Testis (tissue), 2 donors: ENCODE results near the gene TUSC1.

ENCODE experiments used
- POLR2A ChIP-seq: fragments of 450-650 bp; IDR thresholded peaks from one replicate; pipeline ENCODE4 v1.6.1; 2017; ENCODE audit warnings: antibody characterized with exemption, mild to moderate bottlenecking, moderate library complexity
- TF ChIP-seq, protein P1 (sequence below), 3 experiments: fragments of 450-650 bp in 2 of 3; fragments of 200-600 bp in 1 of 3; sonication (generic) in 1 of 3; IDR thresholded peaks; one replicate each; pipeline ENCODE4 v1.5.1; 2016 to 2019; ENCODE audit warnings: antibody characterized with exemption in 3 of 3, mild to moderate bottlenecking in 2 of 3, moderate library complexity in 1 of 3

DNA sequence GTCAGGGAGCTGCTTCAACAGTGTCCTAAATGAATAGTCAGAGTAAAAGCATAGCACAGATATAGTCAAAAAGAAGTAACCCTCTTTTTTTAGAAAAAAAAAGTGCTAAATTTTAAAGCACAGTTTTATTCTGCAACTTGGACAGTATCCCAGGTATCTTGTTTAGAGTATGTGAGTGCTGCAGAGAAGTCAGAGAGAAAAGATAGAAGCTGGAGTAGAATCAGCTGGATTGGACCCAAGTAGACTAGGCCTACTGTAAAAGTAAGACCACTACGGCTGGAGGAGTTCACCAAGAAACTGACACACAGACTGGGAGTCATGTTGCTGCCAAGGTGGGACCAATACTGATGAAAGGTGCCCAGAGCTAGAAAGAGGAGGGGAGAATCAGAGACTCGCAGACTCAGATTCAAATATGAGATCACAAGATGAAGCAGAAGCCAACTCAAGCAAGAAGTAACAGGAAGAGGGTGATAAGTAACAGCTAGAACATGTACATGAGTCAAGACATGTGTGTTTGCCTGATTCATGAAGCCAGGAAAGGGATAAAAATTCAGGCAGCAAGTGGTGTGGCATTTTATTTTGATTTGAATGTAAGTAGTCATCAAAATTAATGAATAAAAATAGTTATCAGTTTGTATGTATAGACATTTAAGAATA is 25.6 kb upstream of the TUSC1 start:
- TF ChIP-seq, protein P1, sequence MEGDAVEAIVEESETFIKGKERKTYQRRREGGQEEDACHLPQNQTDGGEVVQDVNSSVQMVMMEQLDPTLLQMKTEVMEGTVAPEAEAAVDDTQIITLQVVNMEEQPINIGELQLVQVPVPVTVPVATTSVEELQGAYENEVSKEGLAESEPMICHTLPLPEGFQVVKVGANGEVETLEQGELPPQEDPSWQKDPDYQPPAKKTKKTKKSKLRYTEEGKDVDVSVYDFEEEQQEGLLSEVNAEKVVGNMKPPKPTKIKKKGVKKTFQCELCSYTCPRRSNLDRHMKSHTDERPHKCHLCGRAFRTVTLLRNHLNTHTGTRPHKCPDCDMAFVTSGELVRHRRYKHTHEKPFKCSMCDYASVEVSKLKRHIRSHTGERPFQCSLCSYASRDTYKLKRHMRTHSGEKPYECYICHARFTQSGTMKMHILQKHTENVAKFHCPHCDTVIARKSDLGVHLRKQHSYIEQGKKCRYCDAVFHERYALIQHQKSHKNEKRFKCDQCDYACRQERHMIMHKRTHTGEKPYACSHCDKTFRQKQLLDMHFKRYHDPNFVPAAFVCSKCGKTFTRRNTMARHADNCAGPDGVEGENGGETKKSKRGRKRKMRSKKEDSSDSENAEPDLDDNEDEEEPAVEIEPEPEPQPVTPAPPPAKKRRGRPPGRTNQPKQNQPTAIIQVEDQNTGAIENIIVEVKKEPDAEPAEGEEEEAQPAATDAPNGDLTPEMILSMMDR (IDR thresholded peaks at IDR 0.05): no peak
- TF ChIP-seq POLR2A: no peak
